Activated CD4-positive, alpha-beta memory T cell treated with anti-CD3 and anti-CD28 coated beads for 36 hours (primary cell): Measurements from ENCODE around the gene MDM4. TPM values are rescaled to one million over a fixed set of nuclear protein-coding genes. Genes with fewer than 3 reads are reported as not detected.

ENCODE experiments used
- CTCF ChIA-PET: fragments of 350-600 bp; sonication (Branson Sonifier 250); formaldehyde crosslinking; loops from one replicate; lab custom pipeline; 2021; ENCODE audit warnings: antibody characterized with exemption, inconsistent platforms; lab: Charles Lee
- POLR2A ChIA-PET: fragments of 350-600 bp; sonication (Branson Sonifier 250); formaldehyde crosslinking; loops from one replicate; lab custom pipeline; 2021; ENCODE audit warnings: antibody characterized with exemption; lab: Charles Lee
- DNase-seq: peaks from one replicate; pipeline ENCODE4 v3.0.0-alpha.2; 2020
- H3K27ac Mint-ChIP-seq: one replicate; pipeline ENCODE4 v1.8.0; 2021; ENCODE audit warnings: mixed read lengths
- H3K27me3 Mint-ChIP-seq: one replicate; pipeline ENCODE4 v1.8.0; 2021; ENCODE audit warnings: mixed read lengths
- H3K36me3 Mint-ChIP-seq: one replicate; pipeline ENCODE4 v1.8.0; 2021; ENCODE audit warnings: mixed read lengths
- H3K4me1 Mint-ChIP-seq: one replicate; pipeline ENCODE4 v1.8.0; 2021; ENCODE audit warnings: low read depth, mixed read lengths
- H3K4me3 Mint-ChIP-seq: one replicate; pipeline ENCODE4 v1.8.0; 2021; ENCODE audit warnings: mild to moderate bottlenecking, mixed read lengths
- H3K9me3 Mint-ChIP-seq: one replicate; pipeline ENCODE4 v1.8.0; 2021; ENCODE audit warnings: mixed read lengths
- intact Hi-C: fragments of 100-400 bp; cut with micrococcal nuclease; formaldehyde crosslinking; loops from one replicate; pipeline ENCODE4 v1.15.1; 2023
- total RNA-seq, 2 experiments: library from RNA; stranded (reverse); gene quantifications; one replicate each; pipeline ENCODE4 v1.2.3, GENCODE V29; 2021

The MDM4 gene
- total RNA-seq, 2 experiments from 2014 or later, result 88.0 to 90.8 TPM

- POLR2A ChIA-PET, result interaction anchor here (0.6 kb wide), 1 partner anchor 1173 kb away, joined by 3 read pairs; no protein-coding TSS in a partner anchor
These were observed 57.0 kb downstream of the MDM4 start for GRCh38 chr1:204572923-204573922.

GRCh38 chr1:204574016-204574864, 58.0 kb downstream of the MDM4 start:
- Mint-ChIP-seq H3K36me3 (peaks cover 9% of the 10 kb centered on the region), H3K4me3 (no peak overlapping the region), H3K27ac (no peak overlapping the region), H3K9me3 (no peaks in the 10 kb centered on the region), H3K27me3 (no peaks in the 10 kb centered on the region), H3K4me1 (peaks cover 13% of the 10 kb centered on the region)
- ChIA-PET CTCF (interaction anchor here (0.8 to 2.0 kb wide), 4 partner anchors 9 to 911 kb away, joined by 3 to 11 read pairs (median 4); no protein-coding TSS in a partner anchor), POLR2A (interaction anchor here (0.6 kb wide), 1 partner anchor 1172 kb away, joined by 3 read pairs; no protein-coding TSS in a partner anchor)
- intact Hi-C loops, result no loop called here
- no peak for DNase-seq

More at GRCh38 chr1:204572923-204573922, 57.0 kb downstream of the MDM4 start:
- H3K4me3 Mint-ChIP-seq, result no peak overlapping the region
- peaks cover 9% of the 10 kb centered on the region for H3K36me3 Mint-ChIP-seq
- intact Hi-C loops, result no loop called here
- H3K9me3 Mint-ChIP-seq, result no peaks in the 10 kb centered on the region
- CTCF ChIA-PET, result interaction anchor here (1.0 to 2.0 kb wide), 3 partner anchors 8 to 912 kb away, joined by 3 to 11 read pairs (median 3); no protein-coding TSS in a partner anchor
- no peaks in the 10 kb centered on the region for H3K27me3 Mint-ChIP-seq
- no peak for DNase-seq
- H3K4me1 Mint-ChIP-seq, result peaks cover 3% of the 10 kb centered on the region
- H3K27ac Mint-ChIP-seq, result no peak overlapping the region

GRCh38 chr1:204574865-204575163, 58.6 kb downstream of the MDM4 start:
- ChIA-PET POLR2A (no interaction called here), CTCF (interaction anchor here (1.6 to 2.0 kb wide), 2 partner anchors 9 to 217 kb away, joined by 3 to 11 read pairs; no protein-coding TSS in a partner anchor)
- Mint-ChIP-seq H3K27ac (peak overlapping the region; percentile 26), H3K27me3 (no peaks in the 10 kb centered on the region), H3K36me3 (peaks cover 9% of the 10 kb centered on the region), H3K4me1 (peaks cover 19% of the 10 kb centered on the region), H3K4me3 (no peak overlapping the region), H3K9me3 (no peaks in the 10 kb centered on the region)
- DNase-seq, result no peak
- intact Hi-C loops, result no loop called here

- H3K4me1 Mint-ChIP-seq, result peaks cover 25% of the 10 kb centered on the region
- POLR2A ChIA-PET, result no interaction called here
- intact Hi-C loops, result no loop called here
- H3K36me3 Mint-ChIP-seq, result peaks cover 7% of the 10 kb centered on the region
- no peak overlapping the region for H3K4me3 Mint-ChIP-seq
- CTCF ChIA-PET, result interaction anchor here (1.1 to 2.0 kb wide), 2 partner anchors 8 to 10 kb away, joined by 3 to 11 read pairs; no protein-coding TSS in a partner anchor
- DNase-seq, result no peak
- no peak overlapping the region for H3K27ac Mint-ChIP-seq
- H3K9me3 Mint-ChIP-seq, result no peaks in the 10 kb centered on the region
- no peaks in the 10 kb centered on the region for H3K27me3 Mint-ChIP-seq
These were observed 59.3 kb downstream of the MDM4 start for GRCh38 chr1:204575221-204576190.

- intact Hi-C loops, result no loop called here
- no peak for DNase-seq
- Mint-ChIP-seq H3K27ac (no peak overlapping the region), H3K27me3 (no peaks in the 10 kb centered on the region), H3K36me3 (peaks cover 7% of the 10 kb centered on the region), H3K4me3 (no peak overlapping the region), H3K9me3 (no peaks in the 10 kb centered on the region), H3K4me1 (peaks cover 27% of the 10 kb centered on the region)
- POLR2A ChIA-PET, result no interaction called here
- CTCF ChIA-PET, result interaction anchor here (1.3 kb wide), 1 partner anchor 10 kb away, joined by 3 read pairs; no protein-coding TSS in a partner anchor
These were observed 60.2 kb downstream of the MDM4 start for GRCh38 chr1:204576422-204576821.

- ChIA-PET CTCF (interaction anchor here (1.1 to 3.0 kb wide), 5 partner anchors 12 to 229 kb away, joined by 3 to 22 read pairs (median 6); no protein-coding TSS in a partner anchor), POLR2A (no interaction called here)
- Mint-ChIP-seq H3K36me3 (peaks cover 7% of the 10 kb centered on the region), H3K4me1 (peaks cover 27% of the 10 kb centered on the region), H3K4me3 (no peak overlapping the region), H3K27ac (peak overlapping the region; percentile 11), H3K9me3 (no peaks in the 10 kb centered on the region), H3K27me3 (no peaks in the 10 kb centered on the region)
- intact Hi-C loops, result no loop called here
- DNase-seq, result no peak
These were observed 61.7 kb downstream of the MDM4 start for GRCh38 chr1:204577794-204578478.

- Mint-ChIP-seq H3K27ac (peak overlapping the region; percentile 73), H3K36me3 (peaks cover 7% of the 10 kb centered on the region), H3K4me1 (peaks cover 27% of the 10 kb centered on the region), H3K4me3 (peak overlapping the region; percentile 64), H3K27me3 (no peaks in the 10 kb centered on the region), H3K9me3 (no peaks in the 10 kb centered on the region)
- POLR2A ChIA-PET, result interaction anchor here (0.6 kb wide), 1 partner anchor 173 kb away, joined by 3 read pairs; no protein-coding TSS in a partner anchor
- CTCF ChIA-PET, result interaction anchor here (0.6 to 3.0 kb wide), 7 partner anchors 13 to 777 kb away, joined by 3 to 22 read pairs (median 3); no protein-coding TSS in a partner anchor
- intact Hi-C loops, result no loop called here
- DNase-seq, result peak; percentile 62
These were observed 62.9 kb downstream of the MDM4 start for GRCh38 chr1:204578867-204579664.

- H3K4me1 Mint-ChIP-seq, result peaks cover 27% of the 10 kb centered on the region
- intact Hi-C loops, result no loop called here
- POLR2A ChIA-PET, result interaction anchor here (0.6 kb wide), 1 partner anchor 174 kb away, joined by 3 read pairs; no protein-coding TSS in a partner anchor
- CTCF ChIA-PET, result interaction anchor here (0.6 to 3.0 kb wide), 5 partner anchors 14 to 777 kb away, joined by 3 to 22 read pairs (median 3); no protein-coding TSS in a partner anchor
- peak overlapping the region; percentile 64 for H3K4me3 Mint-ChIP-seq
- no peaks in the 10 kb centered on the region for H3K9me3 Mint-ChIP-seq
- H3K27me3 Mint-ChIP-seq, result no peaks in the 10 kb centered on the region
- peaks cover 7% of the 10 kb centered on the region for H3K36me3 Mint-ChIP-seq
- peak overlapping the region; percentile 73 for H3K27ac Mint-ChIP-seq
- no peak for DNase-seq
These were observed 63.5 kb downstream of the MDM4 start for GRCh38 chr1:204579681-204580080.

GRCh38 chr1:204580862-204581261, 64.7 kb downstream of the MDM4 start:
- CTCF ChIA-PET, result interaction anchor here (0.6 to 1.0 kb wide), 2 partner anchors 15 to 226 kb away, joined by 4 read pairs; no protein-coding TSS in a partner anchor
- POLR2A ChIA-PET, result no interaction called here
- Mint-ChIP-seq H3K4me1 (peaks cover 29% of the 10 kb centered on the region), H3K27ac (no peak overlapping the region), H3K9me3 (no peaks in the 10 kb centered on the region), H3K27me3 (no peaks in the 10 kb centered on the region), H3K4me3 (no peak overlapping the region), H3K36me3 (peaks cover 7% of the 10 kb centered on the region)
- no peak for DNase-seq
- intact Hi-C loops, result no loop called here

- Mint-ChIP-seq H3K4me1 (peaks cover 29% of the 10 kb centered on the region), H3K36me3 (peaks cover 7% of the 10 kb centered on the region), H3K27ac (no peak overlapping the region), H3K4me3 (no peak overlapping the region), H3K27me3 (no peaks in the 10 kb centered on the region), H3K9me3 (no peaks in the 10 kb centered on the region)
- intact Hi-C loops, result no loop called here
- ChIA-PET CTCF (no interaction called here), POLR2A (no interaction called here)
- no peak for DNase-seq
These were observed 65.6 kb downstream of the MDM4 start for GRCh38 chr1:204581759-204582158.
